ACC112 (cell line): Measurements from ENCODE around the gene EAF2.

ENCODE experiments used
- H2AFZ ChIP-seq: fragments of 200-600 bp; sonication (generic); one replicate; pipeline ENCODE4 v1.6.0; 2017; ENCODE audit warnings: antibody characterized with exemption, low read length; ENCODE audit not compliant: unreplicated experiment
- H3K27ac ChIP-seq: fragments of 200-600 bp; sonication (generic); 2 replicates; pipeline ENCODE4 v1.5.1; 2014; ENCODE audit warnings: low read depth, mild to moderate bottlenecking, antibody characterized with exemption, low read length, moderate library complexity
- H3K27me3 ChIP-seq: fragments of 200-600 bp; sonication (generic); 2 replicates; pipeline ENCODE4 v1.6.1; 2014; ENCODE audit warnings: mild to moderate bottlenecking, antibody characterized with exemption, low read length, moderate library complexity, mixed read lengths; ENCODE audit not compliant: insufficient read depth
- H3K36me3 ChIP-seq: fragments of 200-600 bp; sonication (generic); 2 replicates; pipeline ENCODE4 v1.6.1; 2016; ENCODE audit warnings: mild to moderate bottlenecking, antibody characterized with exemption, low read length, moderate library complexity, mixed read lengths; ENCODE audit not compliant: insufficient read depth
- H3K4me1 ChIP-seq: fragments of 200-600 bp; sonication (generic); one replicate; pipeline ENCODE4 v1.6.1; 2016; ENCODE audit warnings: low read length, mixed read lengths; ENCODE audit not compliant: insufficient read depth, unreplicated experiment, control insufficient read depth
- H3K4me3 ChIP-seq: fragments of 200-600 bp; sonication (generic); 2 replicates; pipeline ENCODE4 v1.5.1; 2014; ENCODE audit warnings: mild to moderate bottlenecking, low read depth, low read length
- H3K79me2 ChIP-seq: fragments of 200-600 bp; sonication (generic); one replicate; pipeline ENCODE4 v1.6.0; 2016; ENCODE audit warnings: low read length; ENCODE audit not compliant: control insufficient read depth, unreplicated experiment, insufficient read depth

The EAF2 gene

GRCh38 chr3:121834671-121835464 lies at the start of gene EAF2, which contains the start of gene IQCB1:
Gene EAF2, plus strand, starts transcription at chr3:121835209. Its CDS starts 77 bp downstream, at chr3:121835286.
Gene IQCB1, minus strand, starts transcription at chr3:121835060. Its CDS starts 6,100 bp downstream, at chr3:121828960.
- H3K79me2 ChIP-seq = peaks cover 20% of the 10 kb centered on the region
- peaks cover 12% of the 10 kb centered on the region for H3K4me1 ChIP-seq
- H2AFZ ChIP-seq = peak within 1 kb of the TSS; percentile 97
- peak within 1 kb of the TSS; percentile 21; the same call in 1 of the 2 replicates for H3K27ac ChIP-seq
- H3K27me3 ChIP-seq = peaks cover 5% of the 10 kb centered on the region; the same call in 1 of the 2 replicates
- peak within 1 kb of the TSS; percentile 94 for H3K4me3 ChIP-seq
- peaks cover 8% of the 10 kb centered on the region for H3K36me3 ChIP-seq

DNA sequence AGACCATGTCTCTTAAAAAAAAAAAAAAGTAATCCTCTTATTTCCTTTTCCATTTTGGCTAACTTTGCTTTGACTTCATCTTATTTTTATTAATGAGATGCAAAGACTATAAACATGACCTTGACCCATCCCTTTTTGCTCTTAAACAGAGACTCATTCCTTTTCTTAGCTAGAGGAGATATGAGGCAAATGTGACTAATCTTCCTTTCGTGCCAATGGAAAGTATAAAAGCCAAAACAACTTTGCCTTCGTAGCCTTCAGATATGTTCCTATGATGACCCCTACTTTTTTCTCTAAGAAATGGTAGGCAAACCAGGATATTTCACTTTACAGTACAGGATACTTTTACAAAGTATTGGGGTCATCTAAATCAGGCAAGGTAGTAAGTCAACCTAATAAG lies 48.5 kb upstream of the EAF2 start:
- Histone ChIP-seq H3K36me3 (no peaks in the 10 kb centered on the region; the same call in 1 of the 2 replicates), H3K4me1 (no peaks in the 10 kb centered on the region), H3K27me3 (no peaks in the 10 kb centered on the region), H2AFZ (peak overlapping the region; percentile 43), H3K79me2 (no peaks in the 10 kb centered on the region), H3K4me3 (no peak overlapping the region), H3K27ac (peak overlapping the region; percentile 67)

- peaks cover 3% of the 10 kb centered on the region; the same call in 1 of the 2 replicates for H3K36me3 ChIP-seq
- H2AFZ ChIP-seq = no peak overlapping the region
- H3K79me2 ChIP-seq = no peaks in the 10 kb centered on the region
- H3K4me1 ChIP-seq = no peaks in the 10 kb centered on the region
- no peaks in the 10 kb centered on the region for H3K27me3 ChIP-seq
- H3K27ac ChIP-seq = no peak overlapping the region
- H3K4me3 ChIP-seq = no peak overlapping the region
These were observed 41.9 kb upstream of the EAF2 start for GRCh38 chr3:121793078-121793477.

GRCh38 chr3:121794264-121794983 lies 40.6 kb upstream of the EAF2 start:
- Histone ChIP-seq H3K79me2 (no peaks in the 10 kb centered on the region), H2AFZ (no peak overlapping the region), H3K27ac (no peak overlapping the region), H3K27me3 (no peaks in the 10 kb centered on the region), H3K36me3 (peaks cover 3% of the 10 kb centered on the region; the same call in 1 of the 2 replicates), H3K4me1 (no peaks in the 10 kb centered on the region), H3K4me3 (no peak overlapping the region)

DNA sequence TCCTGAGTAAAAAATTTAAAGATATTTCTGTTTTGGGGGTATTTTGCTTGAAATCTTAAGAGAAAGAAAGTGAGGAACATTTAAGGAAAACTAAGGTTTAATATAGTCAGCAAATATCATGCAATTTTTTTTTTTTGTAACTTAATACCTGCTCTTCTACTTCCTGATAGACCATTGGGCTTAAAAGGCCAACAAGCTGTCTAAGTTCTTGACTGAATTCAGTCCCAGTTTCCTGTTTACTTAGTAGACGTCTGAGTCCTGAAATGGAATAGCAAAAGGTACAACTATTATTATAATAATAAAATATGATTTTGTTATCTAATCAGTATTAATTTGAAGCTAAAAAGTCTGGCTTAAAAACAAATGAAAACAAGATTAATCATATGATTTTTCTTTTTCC lies 38.0 kb upstream of the EAF2 start:
- H3K27me3 ChIP-seq = no peaks in the 10 kb centered on the region
- no peaks in the 10 kb centered on the region for H3K4me1 ChIP-seq
- H3K79me2 ChIP-seq = no peaks in the 10 kb centered on the region
- H3K4me3 ChIP-seq = no peak overlapping the region
- peaks cover 3% of the 10 kb centered on the region; the same call in 1 of the 2 replicates for H3K36me3 ChIP-seq
- H3K27ac ChIP-seq = no peak overlapping the region
- no peak overlapping the region for H2AFZ ChIP-seq

- Histone ChIP-seq H2AFZ (no peak overlapping the region), H3K4me3 (no peak overlapping the region), H3K36me3 (peaks cover 16% of the 10 kb centered on the region), H3K27ac (no peak overlapping the region), H3K27me3 (no peaks in the 10 kb centered on the region), H3K79me2 (no peaks in the 10 kb centered on the region), H3K4me1 (no peaks in the 10 kb centered on the region)
These were observed 34.1 kb upstream of the EAF2 start for GRCh38 chr3:121800906-121801305.

DNA sequence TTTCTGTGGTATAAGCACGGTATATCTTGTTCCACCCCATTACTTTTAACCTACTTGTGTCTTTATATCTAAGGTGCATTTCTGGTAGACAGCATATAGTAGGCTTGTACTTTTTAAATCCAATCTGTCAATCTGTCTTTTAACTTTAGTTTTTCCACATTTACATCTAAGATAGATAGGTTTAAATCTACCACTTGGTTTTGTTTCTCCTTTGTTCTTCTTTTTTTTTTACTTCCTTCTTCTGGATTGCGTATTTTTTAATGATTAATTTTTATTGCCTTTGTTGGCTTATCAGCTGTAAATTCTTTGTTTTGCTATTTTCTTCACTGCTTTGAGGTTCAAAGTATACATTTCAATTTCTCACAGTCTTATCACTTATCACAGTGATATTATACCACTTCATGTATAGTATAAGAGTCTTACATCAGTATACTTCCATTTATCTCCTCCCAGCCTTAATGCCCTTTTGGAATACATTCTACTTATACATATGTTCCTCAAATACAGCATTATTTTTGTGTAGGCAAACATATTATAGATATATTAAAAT lies 31.2 kb upstream of the EAF2 start:
- Histone ChIP-seq H3K36me3 (peaks cover 29% of the 10 kb centered on the region), H3K27me3 (no peaks in the 10 kb centered on the region), H3K27ac (no peak overlapping the region), H2AFZ (no peak overlapping the region), H3K4me3 (no peak overlapping the region), H3K79me2 (no peaks in the 10 kb centered on the region), H3K4me1 (no peaks in the 10 kb centered on the region)

DNA sequence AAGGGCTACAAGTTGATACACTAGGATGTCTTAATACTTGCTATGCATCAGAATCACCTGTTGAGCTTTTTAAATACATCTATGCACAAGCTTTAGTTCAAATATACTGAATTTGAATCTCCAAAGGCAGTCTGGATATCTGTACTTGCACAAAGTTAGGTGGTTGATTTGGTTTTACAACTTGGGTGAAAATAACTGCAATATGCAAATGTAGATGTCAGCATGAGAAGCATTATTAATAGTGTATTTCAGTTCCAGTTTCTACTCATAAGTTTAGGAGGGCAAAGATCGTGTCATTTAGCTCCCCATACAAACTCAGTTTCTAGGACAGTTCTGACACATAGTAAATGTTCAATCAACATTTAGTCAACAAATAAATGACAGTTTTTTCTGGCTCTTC lies 25.8 kb upstream of the EAF2 start:
- no peak overlapping the region for H3K4me3 ChIP-seq
- H3K79me2 ChIP-seq = peaks cover 3% of the 10 kb centered on the region
- no peaks in the 10 kb centered on the region for H3K4me1 ChIP-seq
- peaks cover 34% of the 10 kb centered on the region for H3K36me3 ChIP-seq
- H3K27ac ChIP-seq = no peak overlapping the region
- H3K27me3 ChIP-seq = no peaks in the 10 kb centered on the region
- no peak overlapping the region for H2AFZ ChIP-seq

GRCh38 chr3:121817753-121818152 lies 17.3 kb upstream of the EAF2 start:
- peaks cover 30% of the 10 kb centered on the region for H3K36me3 ChIP-seq

GRCh38 chr3:121818578-121818977 lies 16.4 kb upstream of the EAF2 start:
- Histone ChIP-seq H3K27me3 (no peaks in the 10 kb centered on the region), H3K27ac (no peak overlapping the region), H3K79me2 (peaks cover 2% of the 10 kb centered on the region), H3K36me3 (peaks cover 39% of the 10 kb centered on the region), H3K4me1 (no peaks in the 10 kb centered on the region), H2AFZ (no peak overlapping the region), H3K4me3 (no peak overlapping the region)

More at GRCh38 chr3:121817753-121818152, 17.3 kb upstream of the EAF2 start:
- no peak overlapping the region for H2AFZ ChIP-seq
- peaks cover 2% of the 10 kb centered on the region for H3K79me2 ChIP-seq
- no peak overlapping the region for H3K4me3 ChIP-seq
- no peaks in the 10 kb centered on the region for H3K4me1 ChIP-seq
- no peaks in the 10 kb centered on the region for H3K27me3 ChIP-seq
- no peak overlapping the region for H3K27ac ChIP-seq
